A172 (cell line): ENCODE data around the gene MPL. TPM values are rescaled to one million over a fixed set of nuclear protein-coding genes. Genes with fewer than 3 reads are reported as not detected.

ENCODE experiments used
- DNase-seq: peaks from one replicate; pipeline ENCODE4 v3.0.0-alpha.2; 2015; ENCODE audit warnings: low spot score
- total RNA-seq: library from RNA; depleted of rRNA; stranded (reverse); fragments of >200 nt; shearing (Covaris generic); gene quantifications from 2 replicates; pipeline ENCODE4 v1.2.3, GENCODE V29; 2014; rRNA removed

Gene MPL
- total RNA-seq, result not detected in 2 replicates

DNA sequence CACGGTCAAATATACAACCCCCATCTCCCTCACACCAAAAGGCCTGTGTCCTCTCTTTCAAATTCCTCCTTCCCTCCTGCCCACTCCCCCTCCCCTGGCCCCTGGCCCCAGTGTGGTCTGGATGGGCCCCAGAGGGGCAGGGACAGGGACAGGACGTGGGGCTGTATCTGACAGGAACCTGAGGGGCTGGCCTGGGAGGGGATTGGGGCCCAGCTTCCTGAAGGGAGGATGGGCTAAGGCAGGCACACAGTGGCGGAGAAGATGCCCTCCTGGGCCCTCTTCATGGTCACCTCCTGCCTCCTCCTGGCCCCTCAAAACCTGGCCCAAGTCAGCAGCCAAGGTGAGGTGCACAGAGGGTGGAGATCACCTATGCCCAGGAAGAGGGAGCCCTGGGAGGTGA is at the start of gene MPL:
TSS of gene MPL (plus strand) at position 231 of the 400 bp plus-strand sequence. CDS start at position 262, 31 bp downstream.
- no peak for DNase-seq

DNA sequence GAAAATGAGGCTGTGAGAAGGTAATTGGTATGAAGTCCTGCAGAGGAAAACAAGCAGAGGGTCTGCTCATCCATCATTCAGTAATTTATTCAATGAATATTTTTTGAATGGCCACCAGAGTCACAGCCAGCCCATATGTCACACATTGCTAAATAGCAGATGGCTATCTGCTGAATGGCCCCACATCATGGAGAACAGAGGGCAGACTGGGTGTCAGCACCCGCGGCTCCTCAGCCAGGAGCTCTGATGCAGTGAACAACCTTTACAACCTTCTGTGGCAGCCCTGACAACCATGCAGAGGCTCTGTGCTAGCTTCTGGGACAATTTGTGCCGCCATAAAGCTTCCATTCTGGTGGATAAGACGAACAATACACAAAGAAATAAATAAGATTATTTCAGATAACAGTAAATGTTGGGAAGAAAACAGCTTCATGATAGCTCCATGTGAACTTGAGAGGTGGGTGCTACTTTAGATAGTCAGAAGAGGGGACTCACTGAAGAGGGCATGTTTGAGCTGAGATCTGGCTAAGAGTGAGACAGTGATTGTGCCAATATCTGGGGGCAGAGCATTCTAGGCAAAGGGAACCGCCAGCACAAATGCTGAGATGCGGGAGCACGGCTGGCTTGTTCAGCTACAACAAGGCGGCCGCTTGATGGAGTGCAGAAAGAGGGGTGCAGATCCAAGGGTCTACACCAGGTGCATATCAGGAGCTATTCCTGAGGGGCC is 49.4 kb upstream of the MPL start:
- no peak for DNase-seq

- DNase-seq, result no peak
Measured at GRCh38 chr1:43288785-43289706, 48.6 kb upstream of the MPL start.

DNA sequence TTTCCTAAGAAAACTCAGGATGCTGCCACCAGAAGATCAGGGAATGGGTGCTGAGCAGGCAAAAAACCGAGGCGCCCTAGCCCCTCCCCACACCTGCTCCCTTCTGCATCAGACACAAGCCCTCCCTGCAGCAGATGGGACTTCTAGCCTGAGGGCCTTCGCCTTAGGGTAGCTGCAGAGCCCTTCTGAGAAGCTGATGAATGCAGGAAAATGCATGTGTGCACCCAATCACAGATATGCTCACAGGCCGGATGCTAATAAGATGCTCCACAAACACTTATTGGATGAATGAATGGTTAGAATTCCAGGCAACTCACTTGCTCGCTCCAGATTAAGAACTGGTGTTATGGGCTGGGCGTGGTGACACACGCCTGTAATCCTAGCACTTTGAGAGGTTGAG is 45.4 kb upstream of the MPL start:
- no peak for DNase-seq

DNA sequence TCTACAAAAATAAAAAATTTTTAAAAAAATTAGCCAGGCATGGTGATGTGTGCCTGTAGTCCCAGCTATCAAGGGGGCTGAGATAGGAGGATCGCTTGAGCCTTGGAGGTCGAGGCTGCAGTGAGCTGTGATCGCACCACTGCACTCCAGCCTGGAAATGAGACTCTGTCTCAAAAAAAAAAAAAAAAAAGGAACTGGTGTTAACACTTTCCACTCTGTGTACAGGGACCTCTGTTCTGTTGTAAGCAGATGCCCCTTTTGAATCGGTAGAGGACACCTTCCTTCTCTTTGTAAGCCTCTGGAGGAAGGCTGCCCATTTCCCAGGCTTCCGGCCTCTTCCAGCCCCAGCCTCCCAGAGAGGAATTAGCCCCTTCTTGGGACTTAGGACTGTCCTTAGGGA is 44.9 kb upstream of the MPL start:
- no peak for DNase-seq

- no peak for DNase-seq
Measured at GRCh38 chr1:43293176-43293575, 44.4 kb upstream of the MPL start.

GRCh38 chr1:43293896-43294760 is 43.5 kb upstream of the MPL start:
- DNase-seq, result peak; percentile 55

GRCh38 chr1:43294761-43295160 is 42.9 kb upstream of the MPL start:
- no peak for DNase-seq

DNA sequence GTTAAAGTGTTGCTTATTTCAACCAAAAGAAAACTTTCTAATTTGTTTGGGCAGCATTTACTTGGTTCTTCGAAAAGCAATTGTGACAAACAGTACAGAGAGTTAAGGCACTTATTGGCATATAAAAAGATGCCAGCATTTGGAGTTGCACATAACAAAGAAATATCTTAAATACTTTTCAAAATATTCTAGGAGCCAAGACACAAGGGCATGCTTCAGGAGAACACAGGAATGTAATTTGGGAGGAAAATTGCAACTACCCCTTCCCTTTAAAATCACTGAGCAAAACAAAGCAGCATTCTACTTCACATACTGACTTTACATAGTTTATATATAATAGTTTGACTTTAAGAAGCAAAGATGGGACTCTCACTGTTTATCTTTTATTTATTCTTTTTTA is 41.4 kb upstream of the MPL start:
- DNase-seq, result no peak

DNA sequence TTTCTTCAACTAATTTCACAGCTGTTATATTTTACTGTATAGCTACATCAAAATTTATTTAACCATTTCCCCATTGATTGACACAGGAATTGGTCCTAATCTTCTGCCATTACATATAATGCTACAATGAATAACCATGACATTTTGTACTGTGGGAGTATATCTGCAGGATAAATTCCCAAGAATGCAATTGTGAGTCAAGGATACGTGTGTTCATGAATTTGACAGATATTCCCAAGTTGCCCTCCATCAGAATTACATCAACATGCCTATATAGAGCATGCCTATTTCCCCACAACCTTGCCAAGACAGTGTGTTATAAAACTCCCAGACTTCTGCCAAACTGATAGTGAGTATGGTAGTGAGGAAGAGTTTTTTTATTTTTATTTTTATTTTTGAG is 39.6 kb upstream of the MPL start:
- DNase-seq, result no peak

DNA sequence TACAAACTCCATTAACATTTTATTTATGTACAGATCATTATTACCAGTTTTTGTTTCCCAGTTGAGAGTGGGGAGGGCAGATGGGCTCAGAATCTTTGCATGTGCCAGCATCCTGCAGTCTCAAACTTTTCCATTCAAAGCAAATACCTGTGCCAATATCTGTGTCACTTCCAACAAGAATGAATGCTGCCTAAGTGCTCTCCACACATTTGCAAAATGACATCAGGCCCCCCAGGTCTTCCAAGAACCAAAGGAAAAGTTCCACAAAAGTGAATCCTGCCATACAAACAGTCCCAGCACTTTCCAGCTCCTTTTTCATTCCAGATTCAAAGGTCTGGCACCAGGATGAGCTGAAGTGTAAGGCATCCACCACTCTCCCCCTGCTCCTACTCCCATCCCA is 38.5 kb upstream of the MPL start:
- no peak for DNase-seq

DNA sequence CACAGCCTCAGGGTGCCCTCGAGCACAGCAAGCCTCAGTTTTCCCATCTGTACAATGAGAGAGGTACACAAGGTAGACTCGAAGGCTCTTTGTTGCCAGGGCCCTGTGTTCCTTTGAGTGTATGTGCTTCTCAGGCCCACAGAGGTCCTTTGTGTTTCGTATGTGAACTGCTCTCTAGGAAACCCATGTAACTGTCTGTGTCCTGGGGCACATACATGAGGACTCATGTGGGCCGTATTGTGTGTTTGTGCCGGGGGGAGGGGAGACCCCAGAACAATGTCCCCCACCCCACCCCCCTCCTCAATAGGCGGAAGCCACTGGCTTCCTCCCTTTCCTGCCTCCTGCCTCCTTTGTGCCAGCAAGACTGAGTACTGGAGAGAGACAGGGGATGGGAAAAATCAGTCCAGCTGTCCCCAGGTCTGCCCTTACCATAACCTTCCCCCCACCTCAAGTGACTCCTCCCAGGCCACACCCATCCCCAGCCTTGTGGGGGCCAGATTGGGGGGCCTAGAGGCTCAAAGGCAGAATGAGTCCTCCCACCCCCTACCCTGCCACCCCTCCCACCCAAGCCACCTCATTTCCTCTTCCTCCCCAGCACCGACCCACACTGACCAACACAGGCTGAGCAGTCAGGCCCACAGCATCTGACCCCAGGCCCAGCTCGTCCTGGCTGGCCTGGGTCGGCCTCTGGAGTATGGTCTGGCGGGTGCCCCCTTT is 37.1 kb upstream of the MPL start, which contains the start of gene TIE1:
TSS of gene TIE1 (plus strand) at position 605 of the 717 bp plus-strand sequence. CDS start at position 695, 90 bp downstream.
- no peak for DNase-seq

DNA sequence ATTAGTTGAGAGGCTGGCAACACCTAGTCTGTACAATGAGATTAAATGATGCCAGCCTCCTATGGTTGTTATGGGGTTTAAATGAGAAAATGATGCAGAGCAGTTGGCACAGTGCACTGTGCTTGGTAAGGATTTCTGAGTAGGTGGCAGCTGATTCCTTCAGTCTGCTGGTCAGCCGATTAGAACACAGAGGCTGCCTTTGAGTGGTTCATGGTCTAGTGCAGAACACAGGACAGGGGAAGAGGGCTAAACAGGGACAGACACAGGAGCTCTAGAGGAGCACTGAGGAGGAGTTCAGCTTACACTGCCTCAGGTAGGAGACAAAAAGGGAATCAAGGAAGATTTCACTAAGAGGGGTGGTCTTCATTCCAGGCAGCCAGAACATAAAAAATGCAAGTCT is 35.4 kb upstream of the MPL start:
- DNase-seq, result no peak

DNA sequence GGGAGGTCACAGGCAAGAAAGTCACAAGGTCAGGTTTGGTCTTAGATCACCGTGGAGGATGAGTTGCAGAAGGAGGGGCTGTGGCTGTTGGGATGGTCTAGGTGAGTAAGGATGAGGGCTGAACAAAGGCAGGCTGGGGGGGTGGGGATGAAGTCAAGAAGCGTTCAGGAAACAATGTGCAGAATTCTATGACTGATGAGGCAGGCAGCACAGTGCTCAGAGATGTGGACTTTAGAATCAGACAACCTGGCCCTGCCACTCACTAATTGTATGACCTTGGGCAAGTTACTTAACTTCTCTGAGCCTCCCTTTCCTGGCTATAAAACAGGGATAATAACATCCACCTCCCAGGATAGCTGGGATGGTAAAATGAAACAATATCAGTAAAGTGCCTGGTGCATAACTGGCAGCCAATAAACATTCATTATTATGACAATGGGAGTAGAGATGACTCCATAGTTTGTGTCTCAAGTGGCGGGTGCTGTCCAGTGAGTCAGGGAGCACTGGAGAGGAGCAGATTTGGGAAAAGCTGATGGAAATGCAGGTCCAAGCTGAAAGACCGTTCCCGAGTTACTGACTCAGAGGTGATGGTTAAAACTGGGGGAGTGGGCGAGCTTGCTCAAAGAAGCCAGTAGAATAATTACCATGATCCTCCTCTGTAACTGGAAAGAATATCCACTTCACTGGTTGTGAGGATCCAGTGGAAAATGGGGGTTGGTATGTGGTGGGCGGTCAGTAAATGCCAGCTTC is 34.7 kb upstream of the MPL start:
- no peak for DNase-seq

GRCh38 chr1:43303471-43304313 is 33.9 kb upstream of the MPL start:
- DNase-seq, result no peak

GRCh38 chr1:43304314-43304681 is 33.3 kb upstream of the MPL start:
- no peak for DNase-seq

DNA sequence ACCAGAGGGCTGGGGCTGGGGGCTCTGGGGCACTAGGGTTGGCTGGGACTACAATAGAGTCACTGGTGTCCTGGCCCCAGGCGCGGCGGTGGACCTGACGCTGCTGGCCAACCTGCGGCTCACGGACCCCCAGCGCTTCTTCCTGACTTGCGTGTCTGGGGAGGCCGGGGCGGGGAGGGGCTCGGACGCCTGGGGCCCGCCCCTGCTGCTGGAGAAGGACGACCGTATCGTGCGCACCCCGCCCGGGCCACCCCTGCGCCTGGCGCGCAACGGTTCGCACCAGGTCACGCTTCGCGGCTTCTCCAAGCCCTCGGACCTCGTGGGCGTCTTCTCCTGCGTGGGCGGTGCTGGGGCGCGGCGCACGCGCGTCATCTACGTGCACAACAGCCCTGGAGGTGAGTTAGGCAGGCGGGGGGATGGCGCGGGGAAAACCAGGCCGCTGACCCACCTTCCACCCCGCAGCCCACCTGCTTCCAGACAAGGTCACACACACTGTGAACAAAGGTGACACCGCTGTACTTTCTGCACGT is 32.8 kb upstream of the MPL start:
- DNase-seq, result no peak

DNA sequence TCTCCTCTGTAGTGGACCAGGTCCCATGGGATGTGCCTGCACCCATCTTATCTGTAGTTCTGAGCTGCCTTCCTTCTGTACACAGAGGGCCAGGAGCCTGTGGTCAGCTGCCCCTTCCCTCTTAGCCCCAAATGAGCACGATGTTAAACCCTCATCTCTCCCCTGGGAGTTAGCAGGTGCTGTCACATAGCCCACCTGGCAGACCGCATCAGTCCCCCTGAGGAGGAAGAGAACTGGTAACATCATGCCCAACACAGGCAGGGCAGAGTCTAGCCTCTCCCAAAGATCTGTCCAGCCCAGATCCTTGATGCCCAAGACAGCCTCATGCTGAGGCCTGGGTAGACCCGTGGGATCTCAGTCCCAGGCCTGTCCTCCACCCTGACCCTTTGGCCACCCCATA is 32.2 kb upstream of the MPL start:
- no peak for DNase-seq

- no peak for DNase-seq
Measured at GRCh38 chr1:43305926-43306687, 31.5 kb upstream of the MPL start.
